ENCODE results near the gene C22orf23. TPM values are rescaled to one million over a fixed set of nuclear protein-coding genes. Genes with fewer than 3 reads are reported as not detected.

The C22orf23 gene
- total and polyA plus RNA-seq, 12 donors, result 0.33 to 1.2 (median 0.63) TPM; not detected in 2

- intact Hi-C loops (cut with DNase I), result no loop called here
Measured at GRCh38 chr22:37994982-37995381, 41.6 kb upstream of the C22orf23 start.

GRCh38 chr22:37994049-37994448 is 40.6 kb upstream of the C22orf23 start:
- H3K9me3 ChIP-seq (replicated peaks in 1 of 3), result no peaks in the 10 kb centered on the region
- intact Hi-C loops (cut with DNase I), result no loop called here

More at GRCh38 chr22:37994982-37995381, 41.6 kb upstream of the C22orf23 start:
- H3K36me3 ChIP-seq (replicated peaks in 1 of 2), result no peaks in the 10 kb centered on the region
- no peaks in the 10 kb centered on the region for H3K27me3 ChIP-seq
- no peak overlapping the region for H3K27ac ChIP-seq
- no peaks in the 10 kb centered on the region for H3K9me3 ChIP-seq (replicated peaks in 1 of 3)
- TF ChIP-seq CTCF (IDR thresholded peaks at IDR 0.05), result no peak
- no peak for TF ChIP-seq POLR2A (IDR thresholded peaks at IDR 0.05)
- H3K4me3 ChIP-seq, result no peak overlapping the region
- no peak for DNase-seq
- no peaks in the 10 kb centered on the region for H3K4me1 ChIP-seq (replicated peaks in 1 of 2)
- 88 to 96% (median 91%) methylated on average over 5 to 6 of the region's 6 CpGs for WGBS, 4 donors

GRCh38 chr22:37991731-37992442 is 38.5 kb upstream of the C22orf23 start:
- TF ChIP-seq POLR2A (IDR thresholded peaks at IDR 0.05), result no peak
- no peak for TF ChIP-seq CTCF (IDR thresholded peaks at IDR 0.05)
- 63 to 76% (median 64%) methylated on average over 6 of the region's 6 CpGs for WGBS, 4 donors
- H3K4me1 ChIP-seq (replicated peaks in 1 of 2), result no peaks in the 10 kb centered on the region

More at GRCh38 chr22:37994049-37994448, 40.6 kb upstream of the C22orf23 start:
- H3K4me3 ChIP-seq, result no peak overlapping the region
- H3K27me3 ChIP-seq, result no peaks in the 10 kb centered on the region
- H3K4me1 ChIP-seq (replicated peaks in 1 of 2), result no peaks in the 10 kb centered on the region
- H3K36me3 ChIP-seq (replicated peaks in 1 of 2), result no peaks in the 10 kb centered on the region
- WGBS, 4 donors, result 83 to 96% (median 89%) methylated on average over 6 of the region's 6 CpGs
- DNase-seq, result no peak
- no peak overlapping the region for H3K27ac ChIP-seq
- TF ChIP-seq POLR2A (IDR thresholded peaks at IDR 0.05) (no peak), CTCF (IDR thresholded peaks at IDR 0.05) (no peak)

GRCh38 chr22:37990862-37991261 is 37.5 kb upstream of the C22orf23 start:
- H3K27me3 ChIP-seq, result no peaks in the 10 kb centered on the region
- H3K27ac ChIP-seq, result no peak overlapping the region
- H3K4me1 ChIP-seq (replicated peaks in 1 of 2), result no peaks in the 10 kb centered on the region
- H3K36me3 ChIP-seq (replicated peaks in 1 of 2), result no peaks in the 10 kb centered on the region
- no peak overlapping the region for H3K4me3 ChIP-seq
- TF ChIP-seq POLR2A (IDR thresholded peaks at IDR 0.05) (no peak), CTCF (IDR thresholded peaks at IDR 0.05) (no peak)
- H3K9me3 ChIP-seq (replicated peaks in 1 of 3), result no peaks in the 10 kb centered on the region
- no peak for DNase-seq
- intact Hi-C loops (cut with DNase I), result no loop called here
- 88 to 94% (median 90%) methylated on average over 7 of the region's 7 CpGs for WGBS, 4 donors

More at GRCh38 chr22:37991731-37992442, 38.5 kb upstream of the C22orf23 start:
- H3K4me3 ChIP-seq, result no peak overlapping the region
- H3K36me3 ChIP-seq (replicated peaks in 1 of 2), result no peaks in the 10 kb centered on the region
- no peaks in the 10 kb centered on the region for H3K27me3 ChIP-seq
- H3K27ac ChIP-seq, result no peak overlapping the region
- H3K9me3 ChIP-seq (replicated peaks in 1 of 3), result no peaks in the 10 kb centered on the region
- intact Hi-C loops (cut with DNase I), result no loop called here
- DNase-seq, result no peak
